Measurements from ENCODE around the gene KRTAP10-9. TPM values are rescaled to one million over a fixed set of nuclear protein-coding genes. Genes with fewer than 3 reads are reported as not detected.

KRTAP10-9 gene
- total RNA-seq, 1 donor from 2014 or later: not detected

- no peak for FAIRE-seq
- Histone ChIP-seq H3K79me2 (ENCODE audit: insufficient read depth, low read length) (no peaks in the 10 kb centered on the region), H3K4me3 (ENCODE audit: insufficient read depth, low read depth, low read length) (no peak overlapping the region), H3K36me3 (ENCODE audit: insufficient read depth, low read length) (no peaks in the 10 kb centered on the region), H3K9me3 (ENCODE audit: insufficient read depth, low read depth, low read length) (peaks cover 9% of the 10 kb centered on the region), H3K4me1 (ENCODE audit: insufficient read depth, low read length) (no peaks in the 10 kb centered on the region), H4K20me1 (ENCODE audit: insufficient read depth, low read length) (no peaks in the 10 kb centered on the region), H3K27ac (ENCODE audit: low read depth, low read length) (no peak overlapping the region), H2AFZ (ENCODE audit: low read depth, low read length) (no peak overlapping the region), H3K4me2 (ENCODE audit: low read length) (no peak overlapping the region), H3K9ac (ENCODE audit: low read length) (no peak overlapping the region), H3K27me3 (ENCODE audit: insufficient read depth, low read length) (no peaks in the 10 kb centered on the region)
- TF ChIP-seq EZH2 (IDR thresholded peaks at IDR 0.05; ENCODE audit: insufficient read depth, low read length) (no peak), CTCF (IDR thresholded peaks at IDR 0.05; ENCODE audit: insufficient read depth, low read depth, low read length) (no peak)
- Mint-ChIP-seq H3K27ac (ENCODE audit: unreplicated experiment) (no peak overlapping the region), H3K27me3 (ENCODE audit: low read depth, unreplicated experiment) (peaks cover 19% of the 10 kb centered on the region), H3K4me1 (ENCODE audit: low read depth, unreplicated experiment) (no peaks in the 10 kb centered on the region), H3K4me3 (ENCODE audit: unreplicated experiment) (no peak overlapping the region), H3K36me3 (ENCODE audit: low read depth, unreplicated experiment) (peaks cover 2% of the 10 kb centered on the region), H3K9me3 (ENCODE audit: unreplicated experiment) (peaks cover 35% of the 10 kb centered on the region)
- DNase-seq (ENCODE audit: low read depth): no peak
These were observed 11.4 kb upstream of the KRTAP10-9 start for GRCh38 chr21:44615466-44615865.

- no peaks in the 10 kb centered on the region for H3K4me1 Mint-ChIP-seq (ENCODE audit: low read depth, unreplicated experiment)
- peaks cover under 1% of the 10 kb centered on the region for H3K36me3 Mint-ChIP-seq (ENCODE audit: low read depth, unreplicated experiment)
- H3K9me3 ChIP-seq (ENCODE audit: insufficient read depth, low read depth, low read length): peaks cover 9% of the 10 kb centered on the region
- TF ChIP-seq CTCF (IDR thresholded peaks at IDR 0.05; ENCODE audit: insufficient read depth, low read depth, low read length): no peak
- no peak for TF ChIP-seq EZH2 (IDR thresholded peaks at IDR 0.05; ENCODE audit: insufficient read depth, low read length)
- no peaks in the 10 kb centered on the region for H3K79me2 ChIP-seq (ENCODE audit: insufficient read depth, low read length)
- H3K9me3 Mint-ChIP-seq (ENCODE audit: unreplicated experiment): peaks cover 32% of the 10 kb centered on the region
- no peak overlapping the region for H2AFZ ChIP-seq (ENCODE audit: low read depth, low read length)
- DNase-seq (ENCODE audit: low read depth): no peak
- no peaks in the 10 kb centered on the region for H3K4me1 ChIP-seq (ENCODE audit: insufficient read depth, low read length)
- no peaks in the 10 kb centered on the region for H3K27me3 ChIP-seq (ENCODE audit: insufficient read depth, low read length)
- peaks cover 19% of the 10 kb centered on the region for H3K27me3 Mint-ChIP-seq (ENCODE audit: low read depth, unreplicated experiment)
- no peak for FAIRE-seq
- no peak overlapping the region for H3K4me3 Mint-ChIP-seq (ENCODE audit: unreplicated experiment)
- no peak overlapping the region for H3K9ac ChIP-seq (ENCODE audit: low read length)
- no peak overlapping the region for H3K4me2 ChIP-seq (ENCODE audit: low read length)
- no peak overlapping the region for H3K4me3 ChIP-seq (ENCODE audit: insufficient read depth, low read depth, low read length)
- H3K27ac Mint-ChIP-seq (ENCODE audit: unreplicated experiment): no peak overlapping the region
- no peaks in the 10 kb centered on the region for H4K20me1 ChIP-seq (ENCODE audit: insufficient read depth, low read length)
- no peak overlapping the region for H3K27ac ChIP-seq (ENCODE audit: low read depth, low read length)
- H3K36me3 ChIP-seq (ENCODE audit: insufficient read depth, low read length): no peaks in the 10 kb centered on the region
These were observed 10.8 kb upstream of the KRTAP10-9 start for GRCh38 chr21:44615911-44616590.

- Histone ChIP-seq H3K4me1 (ENCODE audit: insufficient read depth, low read length) (no peaks in the 10 kb centered on the region), H3K27ac (ENCODE audit: low read depth, low read length) (no peak overlapping the region), H3K36me3 (ENCODE audit: insufficient read depth, low read length) (no peaks in the 10 kb centered on the region), H3K4me2 (ENCODE audit: low read length) (no peak overlapping the region), H3K9ac (ENCODE audit: low read length) (no peak overlapping the region), H3K9me3 (ENCODE audit: insufficient read depth, low read depth, low read length) (peaks cover 9% of the 10 kb centered on the region), H4K20me1 (ENCODE audit: insufficient read depth, low read length) (no peaks in the 10 kb centered on the region), H2AFZ (ENCODE audit: low read depth, low read length) (no peak overlapping the region), H3K79me2 (ENCODE audit: insufficient read depth, low read length) (no peaks in the 10 kb centered on the region), H3K27me3 (ENCODE audit: insufficient read depth, low read length) (no peaks in the 10 kb centered on the region), H3K4me3 (ENCODE audit: insufficient read depth, low read depth, low read length) (no peak overlapping the region)
- FAIRE-seq (no peak), DNase-seq (ENCODE audit: low read depth) (no peak)
- H3K27ac Mint-ChIP-seq (ENCODE audit: unreplicated experiment): no peak overlapping the region
- H3K4me3 Mint-ChIP-seq (ENCODE audit: unreplicated experiment): no peak overlapping the region
- H3K9me3 Mint-ChIP-seq (ENCODE audit: unreplicated experiment): peaks cover 27% of the 10 kb centered on the region
- peaks cover 19% of the 10 kb centered on the region for H3K27me3 Mint-ChIP-seq (ENCODE audit: low read depth, unreplicated experiment)
- TF ChIP-seq EZH2 (IDR thresholded peaks at IDR 0.05; ENCODE audit: insufficient read depth, low read length) (no peak), CTCF (IDR thresholded peaks at IDR 0.05; ENCODE audit: insufficient read depth, low read depth, low read length) (no peak)
- no peaks in the 10 kb centered on the region for H3K4me1 Mint-ChIP-seq (ENCODE audit: low read depth, unreplicated experiment)
- H3K36me3 Mint-ChIP-seq (ENCODE audit: low read depth, unreplicated experiment): no peaks in the 10 kb centered on the region
These were observed 10.3 kb upstream of the KRTAP10-9 start for GRCh38 chr21:44616591-44616926.

All from astrocyte (in vitro differentiated cells and primary cell).